GM19025 (cell line): ENCODE results near the gene TEX36.
"Not testable (repeated sequence)": the region's sequence is repeated elsewhere in the genome, so short reads cannot be mapped to it uniquely, and the experiment has no call there.

Source experiments
- ATAC-seq: cut with Tn5 transposase; IDR thresholded peaks from one replicate; pipeline ENCODE4 v1.9.1; 2021; ENCODE audit warnings: mild to moderate bottlenecking, low read depth, moderate library complexity; ENCODE audit not compliant: unreplicated experiment

The TEX36 gene

GRCh38 chr10:125683063-125683462, at the start of gene TEX36:
TSS of gene TEX36 (minus strand) at chr10:125683163. CDS start at chr10:125682989, 174 bp downstream.
- ATAC-seq: no peak

GRCh38 chr10:125727436-125727835, 44.5 kb upstream of the TEX36 start:
- ATAC-seq: no peak

DNA sequence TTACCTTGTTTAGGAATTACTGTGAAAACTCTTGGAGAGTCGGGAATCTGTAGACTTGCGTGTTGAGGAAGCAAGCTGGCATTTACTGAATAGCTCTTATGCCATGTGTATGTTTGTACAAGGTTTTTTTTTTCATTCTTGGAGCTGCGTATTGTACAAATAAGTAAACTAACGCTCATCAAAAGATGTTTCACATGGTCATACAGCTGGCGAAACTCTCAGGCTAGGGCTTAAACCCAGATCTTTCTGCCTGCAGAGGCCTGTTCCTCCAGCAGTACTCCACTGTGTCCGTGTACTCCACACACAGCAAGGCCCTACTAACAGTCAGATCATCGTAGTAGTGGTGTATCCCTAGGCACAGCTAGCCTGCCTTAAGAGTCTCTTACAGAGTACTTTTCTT, 44.0 kb upstream of the TEX36 start:
- no peak for ATAC-seq

- no peak for ATAC-seq
These were observed 39.8 kb upstream of the TEX36 start for GRCh38 chr10:125722811-125723210.

- ATAC-seq: peak; percentile 33
These were observed 38.1 kb upstream of the TEX36 start for GRCh38 chr10:125721035-125721434.

GRCh38 chr10:125720002-125720382, 37.0 kb upstream of the TEX36 start:
- no peak for ATAC-seq

GRCh38 chr10:125719173-125720001, 36.4 kb upstream of the TEX36 start, which contains the start of gene EDRF1:
TSS of gene EDRF1 (plus strand) at chr10:125719709. CDS start at chr10:125719808, 99 bp downstream.
- peak; percentile 84 for ATAC-seq

DNA sequence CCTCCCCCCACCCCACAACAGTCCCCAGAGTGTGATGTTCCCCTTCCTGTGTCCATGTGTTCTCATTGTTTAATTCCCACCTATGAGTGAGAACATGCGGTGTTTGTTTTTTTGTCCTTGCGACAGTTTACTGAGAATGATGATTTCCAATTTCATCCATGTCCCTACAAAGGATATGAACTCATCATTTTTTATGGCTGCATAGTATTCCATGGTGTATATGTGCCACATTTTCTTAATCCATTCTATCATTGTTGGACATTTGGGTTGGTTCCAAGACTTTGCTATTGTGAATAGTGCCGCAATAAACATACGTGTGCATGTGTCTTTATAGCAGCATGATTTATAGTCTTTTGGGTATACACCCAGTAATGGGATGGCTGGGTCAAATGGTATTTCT, 31.8 kb upstream of the TEX36 start:
- not testable (repeated sequence) for ATAC-seq

DNA sequence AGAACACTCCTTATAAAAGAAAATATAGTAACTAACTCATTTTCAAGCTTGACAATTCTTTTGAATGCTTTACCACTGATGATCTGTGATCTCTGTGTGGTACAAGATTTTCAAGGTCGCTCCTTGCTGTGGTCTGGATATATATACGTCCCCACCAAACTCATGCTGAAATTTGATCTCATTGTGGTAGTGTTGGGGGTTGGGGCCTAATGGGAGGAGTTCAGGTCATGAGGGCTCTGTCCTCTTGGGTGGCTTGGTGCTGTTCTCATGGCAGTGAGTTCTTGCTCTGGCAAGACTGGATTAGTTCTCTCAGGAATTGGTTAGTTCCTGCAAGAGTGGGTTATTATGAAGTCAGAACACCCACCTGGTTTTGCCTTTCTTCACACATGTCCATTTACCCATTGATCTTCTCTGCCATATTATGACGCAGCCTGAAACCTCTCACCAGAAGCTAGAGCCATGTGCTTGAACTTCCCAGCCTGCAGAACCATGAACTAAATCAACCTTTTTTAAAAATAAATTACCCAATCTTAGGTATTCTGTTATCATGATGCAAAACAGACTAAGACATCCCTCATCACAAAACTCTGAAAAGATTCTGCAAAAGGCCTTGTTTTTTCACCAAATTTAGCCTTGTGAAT, 28.3 kb upstream of the TEX36 start:
- no peak for ATAC-seq

DNA sequence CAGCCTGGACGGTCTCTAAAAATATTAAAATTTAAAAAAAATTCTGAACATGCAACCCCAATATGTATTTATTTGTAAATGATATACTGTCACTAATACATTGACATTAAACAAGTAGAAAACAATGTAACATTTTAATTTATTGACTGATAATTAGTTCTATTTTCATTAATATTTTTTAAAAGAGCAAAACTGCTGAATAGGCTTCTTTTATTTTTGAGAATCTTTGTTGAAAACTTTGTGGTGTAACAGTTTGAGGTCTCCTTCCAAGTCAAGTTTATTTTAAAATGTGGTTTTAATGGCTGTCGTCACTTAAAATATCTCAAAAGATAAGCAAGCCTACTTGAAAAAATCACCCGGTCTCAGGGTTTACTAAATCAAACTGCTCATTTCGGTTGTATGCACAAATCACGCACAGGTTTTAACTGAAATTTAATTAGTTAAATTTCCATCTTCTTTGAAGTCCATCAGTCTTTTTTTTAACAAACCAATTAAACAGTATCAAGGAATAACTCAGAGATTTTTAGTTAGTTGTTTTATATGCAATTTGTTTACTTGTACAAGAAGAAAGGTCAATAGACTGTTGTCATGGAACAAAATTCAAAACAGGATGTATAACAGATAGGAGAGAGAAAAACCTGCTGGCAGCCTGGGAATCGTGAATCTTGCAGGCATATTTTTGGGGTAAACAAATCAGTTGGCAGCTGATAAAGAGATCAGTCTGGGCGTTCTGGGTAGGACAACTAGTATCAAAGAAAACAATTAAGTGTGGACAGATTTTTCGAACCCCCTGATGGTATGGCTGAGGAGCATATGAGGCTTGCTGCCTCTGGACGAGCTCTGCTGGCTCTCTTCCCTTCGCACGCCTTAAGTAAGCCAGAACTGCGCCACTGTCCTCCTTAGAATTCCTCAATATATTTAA, 26.9 kb upstream of the TEX36 start:
- no peak for ATAC-seq

DNA sequence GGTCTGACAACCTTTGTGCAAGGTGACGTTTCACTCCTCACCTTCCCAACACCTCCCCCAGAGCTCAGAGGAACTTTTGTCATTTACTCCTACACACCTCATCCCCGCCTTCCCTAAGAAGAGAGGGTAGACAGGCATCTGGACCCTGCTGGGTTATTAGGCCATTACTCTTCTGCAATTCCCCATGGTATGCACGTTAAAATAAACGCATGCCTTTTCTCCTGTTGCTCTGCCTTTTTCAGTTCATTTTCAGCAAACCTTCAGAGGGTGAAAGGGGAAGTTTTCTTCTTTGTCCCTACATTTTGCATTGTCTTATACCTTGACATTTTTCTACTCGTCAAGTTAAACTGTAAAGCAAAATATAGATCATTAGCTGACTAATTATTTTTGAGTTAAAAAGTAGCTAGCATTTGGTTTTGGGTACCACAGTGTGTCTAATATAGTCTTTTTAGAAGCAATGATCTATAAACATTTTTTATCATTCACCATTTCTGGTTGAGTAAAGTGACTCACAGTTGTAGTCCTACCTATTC, 26.1 kb upstream of the TEX36 start:
- peak; percentile 59 for ATAC-seq

- peak; percentile 62 for ATAC-seq
These were observed 24.8 kb upstream of the TEX36 start for GRCh38 chr10:125707541-125708468.

DNA sequence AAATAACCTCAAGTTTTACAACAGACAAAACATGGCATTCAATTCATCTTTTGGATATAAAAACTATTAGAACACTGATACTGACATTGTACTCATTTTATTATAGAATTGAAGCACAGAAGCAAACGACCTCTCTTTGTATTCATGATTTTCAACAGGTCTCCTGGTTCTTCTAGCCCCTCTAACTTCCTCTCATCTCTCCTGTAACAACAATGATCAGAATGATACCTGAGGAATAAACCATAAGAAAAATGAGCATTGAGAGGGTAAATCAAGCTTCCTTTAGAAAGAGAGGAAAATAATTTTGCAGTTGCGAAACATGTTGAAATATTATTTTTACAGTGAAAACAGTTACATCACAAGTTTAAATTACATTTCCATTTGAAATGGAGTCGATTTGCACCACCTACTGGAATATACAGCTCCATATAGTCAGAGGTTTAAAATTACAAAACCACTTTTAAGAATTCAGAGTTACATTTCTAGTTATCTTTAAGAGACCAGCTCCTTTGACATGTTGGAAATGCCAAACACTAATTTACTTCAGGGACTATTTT, 17.5 kb upstream of the TEX36 start:
- no peak for ATAC-seq

- no peak for ATAC-seq
These were observed 16.7 kb upstream of the TEX36 start for GRCh38 chr10:125699562-125700143.

GRCh38 chr10:125698481-125698998, 15.6 kb upstream of the TEX36 start:
- ATAC-seq: no peak

- not testable (repeated sequence) for ATAC-seq
These were observed 13.9 kb upstream of the TEX36 start for GRCh38 chr10:125696884-125697283.

GRCh38 chr10:125694883-125695282, 11.9 kb upstream of the TEX36 start:
- no peak for ATAC-seq

- no peak for ATAC-seq
These were observed 10.5 kb upstream of the TEX36 start for GRCh38 chr10:125693524-125693847.
